CD14-positive monocyte (primary cell): Measurements from ENCODE around the gene TTYH3. TPM values are rescaled to one million over a fixed set of nuclear protein-coding genes. Genes with fewer than 3 reads are reported as not detected.

ENCODE experiments used
- DNase-seq, 3 donors: peaks; one replicate each; pipeline ENCODE4 v3.0.0-alpha.2; 2011 to 2022
- H2AFZ ChIP-seq: 2 replicates; pipeline ENCODE4 v1.6.0; 2012; ENCODE audit warnings: mild to moderate bottlenecking, low read depth, low read length, inconsistent platforms; ENCODE audit not compliant: insufficient read depth, poor library complexity, severe bottlenecking
- H3K27ac ChIP-seq, 2 donors: 1 replicate in 1 of 2; 2 replicates in 1 of 2; pipeline ENCODE4 v1.5.1; 2012 to 2013; ENCODE audit warnings: low read length in 2 of 2, control low read depth in 1 of 2, inconsistent platforms in 1 of 2, low read depth in 1 of 2, mild to moderate bottlenecking in 1 of 2
- H3K27me3 ChIP-seq, 2 donors: one replicate each; pipeline versions ENCODE4 v1.6.0 to v1.6.1; 2011 to 2013; ENCODE audit warnings: low read length in 2 of 2; ENCODE audit not compliant: control insufficient read depth in 2 of 2, insufficient read depth in 2 of 2
- H3K36me3 ChIP-seq, 2 donors: replicated peaks in 1 of 2; 1 replicate in 1 of 2; 2 replicates in 1 of 2; pipeline versions ENCODE4 v1.5.1 to v1.6.1; 2012 to 2013; ENCODE audit warnings: low read length in 2 of 2, control low read depth in 1 of 2, inconsistent platforms in 1 of 2, mild to moderate bottlenecking in 1 of 2; ENCODE audit not compliant: insufficient read depth in 2 of 2, control insufficient read depth in 1 of 2
- H3K4me1 ChIP-seq, 2 donors: 1 replicate in 1 of 2; 2 replicates in 1 of 2; pipeline versions ENCODE4 v1.5.1 to v1.6.1; 2012 to 2013; ENCODE audit warnings: low read length in 2 of 2, control low read depth in 1 of 2, inconsistent platforms in 1 of 2, mild to moderate bottlenecking in 1 of 2, moderate library complexity in 1 of 2; ENCODE audit not compliant: insufficient read depth in 2 of 2, control insufficient read depth in 1 of 2
- H3K4me2 ChIP-seq: replicated peaks from 2 replicates; pipeline ENCODE3; 2012; ENCODE audit warnings: low read length, moderate library complexity, mild to moderate bottlenecking; ENCODE audit not compliant: poor library complexity, severe bottlenecking; ENCODE audit errors: extremely low read depth
- H3K4me3 ChIP-seq, 3 experiments: fragments of 200-600 bp in 1 of 3; sonication (generic) in 1 of 3; replicated peaks in 1 of 3; 1 replicate in 2 of 3; 2 replicates in 1 of 3; pipeline ENCODE4 v1.5.1; 2011 to 2013; ENCODE audit warnings: low read length in 3 of 3, mild to moderate bottlenecking in 3 of 3, control low read depth in 2 of 3, low read depth in 2 of 3, inconsistent platforms in 1 of 3, moderate library complexity in 1 of 3
- H3K79me2 ChIP-seq: 2 replicates; pipeline ENCODE4 v1.6.0; 2012; ENCODE audit warnings: mild to moderate bottlenecking, control low read depth, inconsistent platforms, low read length, moderate library complexity; ENCODE audit not compliant: insufficient read depth
- H3K9ac ChIP-seq: 2 replicates; pipeline ENCODE4 v1.6.0; 2017; ENCODE audit warnings: low read length, mild to moderate bottlenecking; ENCODE audit not compliant: insufficient read depth, poor library complexity, severe bottlenecking
- H3K9me3 ChIP-seq, 2 donors: replicated peaks in 1 of 2; 1 replicate in 1 of 2; 2 replicates in 1 of 2; pipeline versions ENCODE4 v1.5.1 to v1.6.1; 2012 to 2013; ENCODE audit warnings: low read length in 2 of 2, control low read depth in 1 of 2; ENCODE audit not compliant: control insufficient read depth in 1 of 2, insufficient read depth in 1 of 2
- H4K20me1 ChIP-seq: 2 replicates; pipeline ENCODE4 v1.6.0; 2012; ENCODE audit warnings: mild to moderate bottlenecking, low read length, control low read depth, moderate library complexity; ENCODE audit not compliant: insufficient read depth
- H3K27ac Mint-ChIP-seq, 7 donors: one replicate each; pipeline ENCODE4 v1.8.0; 2020; ENCODE audit warnings: mild to moderate bottlenecking in 7 of 7, mixed read lengths in 7 of 7, moderate library complexity in 6 of 7, inconsistent platforms in 2 of 7
- H3K27me3 Mint-ChIP-seq, 3 donors: one replicate each; pipeline ENCODE4 v1.8.0; 2021 to 2022; ENCODE audit warnings: low read depth in 3 of 3, mild to moderate bottlenecking in 3 of 3, mixed read lengths in 3 of 3, moderate library complexity in 3 of 3, inconsistent platforms in 1 of 3
- H3K36me3 Mint-ChIP-seq, 2 donors: one replicate each; pipeline ENCODE4 v1.8.0; 2020; ENCODE audit warnings: mixed read lengths in 2 of 2, inconsistent platforms in 1 of 2, mild to moderate bottlenecking in 1 of 2
- H3K4me1 Mint-ChIP-seq: one replicate; pipeline ENCODE4 v1.8.0; 2020; ENCODE audit warnings: mild to moderate bottlenecking, mixed read lengths
- H3K4me3 Mint-ChIP-seq, 2 donors: one replicate each; pipeline ENCODE4 v1.8.0; 2020; ENCODE audit warnings: mild to moderate bottlenecking in 2 of 2, mixed read lengths in 2 of 2, moderate library complexity in 1 of 2
- H3K9me3 Mint-ChIP-seq, 7 donors: one replicate each; pipeline ENCODE4 v1.8.0; 2020 to 2022; ENCODE audit warnings: mixed read lengths in 7 of 7, mild to moderate bottlenecking in 6 of 7, moderate library complexity in 6 of 7, inconsistent platforms in 2 of 7
- WGBS: methylation state at CpG from one replicate; pipeline ENCODE4 v1.1.5; 2013; ENCODE audit warnings: missing lambda C conversion rate; ENCODE audit not compliant: insufficient coverage; 5-methylcytosine and 5-hydroxymethylcytosine counted together
- intact Hi-C, 2 donors: fragments of 100-400 bp; cut with micrococcal nuclease; formaldehyde crosslinking; loops; one replicate each; pipeline versions ENCODE4 v1.15.0 to v1.15.1; 2023
- polyA plus RNA-seq, 3 donors: library from polyadenylated mRNA; depleted of rRNA in 1 of 3; unstranded in 2 of 3; stranded (reverse) in 1 of 3; fragments of 300-500 nt in 2 of 3; fragments of >200 nt in 1 of 3; fragmentation: Illumina TruSeq in 2 of 3; gene quantifications; 1 replicate in 2 of 3; 2 replicates in 1 of 3; pipeline ENCODE4 v1.2.3, GENCODE V29; 2012 to 2021
- TF ChIP-seq, protein P1 (sequence below): fragments of 200-600 bp; IDR thresholded peaks from one replicate; pipeline ENCODE4 v1.8.0; 2022; ENCODE audit warnings: antibody characterized with exemption, mild to moderate bottlenecking

TTYH3 gene
- polyA plus RNA-seq, 3 donors = 13.4 to 73.5 (median 17.4) TPM

GRCh38 chr7:2666588-2667250 is 34.9 kb downstream of the TTYH3 start:
- Histone ChIP-seq H3K27me3 (peaks cover 0 to 2% of the 10 kb centered on the region in 2 donors), H3K4me1 (peaks cover 5 to 10% of the 10 kb centered on the region in 2 donors), H3K9me3 (no peaks in the 10 kb centered on the region), H3K36me3 (peaks cover 7 to 11% of the 10 kb centered on the region in 2 donors), H3K79me2 (no peaks in the 10 kb centered on the region), H3K9ac (no peak overlapping the region), H3K4me2 (no peak overlapping the region), H3K27ac (no peak overlapping the region), H2AFZ (no peak overlapping the region), H3K4me3 (no peak overlapping the region), H4K20me1 (peaks cover 31% of the 10 kb centered on the region)
- Mint-ChIP-seq H3K4me1 (peaks cover 14% of the 10 kb centered on the region), H3K36me3 (peaks cover 9 to 12% of the 10 kb centered on the region in 2 donors), H3K4me3 (no peak overlapping the region), H3K27ac (peak overlapping the region in 1 of 7 donors; percentile 68), H3K27me3 (peaks cover 16 to 41% (median 21%) of the 10 kb centered on the region in 3 donors), H3K9me3 (peaks cover 0 to 8% (median 0%) of the 10 kb centered on the region in 7 donors)
- TF ChIP-seq, protein P1, sequence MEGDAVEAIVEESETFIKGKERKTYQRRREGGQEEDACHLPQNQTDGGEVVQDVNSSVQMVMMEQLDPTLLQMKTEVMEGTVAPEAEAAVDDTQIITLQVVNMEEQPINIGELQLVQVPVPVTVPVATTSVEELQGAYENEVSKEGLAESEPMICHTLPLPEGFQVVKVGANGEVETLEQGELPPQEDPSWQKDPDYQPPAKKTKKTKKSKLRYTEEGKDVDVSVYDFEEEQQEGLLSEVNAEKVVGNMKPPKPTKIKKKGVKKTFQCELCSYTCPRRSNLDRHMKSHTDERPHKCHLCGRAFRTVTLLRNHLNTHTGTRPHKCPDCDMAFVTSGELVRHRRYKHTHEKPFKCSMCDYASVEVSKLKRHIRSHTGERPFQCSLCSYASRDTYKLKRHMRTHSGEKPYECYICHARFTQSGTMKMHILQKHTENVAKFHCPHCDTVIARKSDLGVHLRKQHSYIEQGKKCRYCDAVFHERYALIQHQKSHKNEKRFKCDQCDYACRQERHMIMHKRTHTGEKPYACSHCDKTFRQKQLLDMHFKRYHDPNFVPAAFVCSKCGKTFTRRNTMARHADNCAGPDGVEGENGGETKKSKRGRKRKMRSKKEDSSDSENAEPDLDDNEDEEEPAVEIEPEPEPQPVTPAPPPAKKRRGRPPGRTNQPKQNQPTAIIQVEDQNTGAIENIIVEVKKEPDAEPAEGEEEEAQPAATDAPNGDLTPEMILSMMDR = no peak
- intact Hi-C loops = no loop called here
- no peak for DNase-seq
- WGBS = 88% methylated on average over 17 of the region's 18 CpGs

- whole genome bisulfite sequencing = 62% methylated on average over 7 of the region's 7 CpGs
- Histone ChIP-seq H2AFZ (no peak overlapping the region), H3K4me2 (no peak overlapping the region), H3K36me3 (no peaks in the 10 kb centered on the region), H3K9ac (no peak overlapping the region), H4K20me1 (peaks cover 20% of the 10 kb centered on the region), H3K4me1 (peaks cover 5 to 10% of the 10 kb centered on the region in 2 donors), H3K9me3 (no peaks in the 10 kb centered on the region), H3K4me3 (no peak overlapping the region), H3K79me2 (no peaks in the 10 kb centered on the region), H3K27me3 (peaks cover 0 to 2% of the 10 kb centered on the region in 2 donors), H3K27ac (no peak overlapping the region)
- TF ChIP-seq, protein P1 = no peak
- Mint-ChIP-seq H3K4me3 (no peak overlapping the region), H3K36me3 (peaks cover 0 to under 1% of the 10 kb centered on the region in 2 donors), H3K4me1 (peaks cover 14% of the 10 kb centered on the region), H3K27me3 (peaks cover 17 to 41% (median 21%) of the 10 kb centered on the region in 3 donors), H3K9me3 (peaks cover 0 to 8% (median 0%) of the 10 kb centered on the region in 7 donors), H3K27ac (peak overlapping the region in 1 of 7 donors; percentile 63)
- intact Hi-C loops = no loop called here
- DNase-seq = no peak
Observed at GRCh38 chr7:2667843-2668242, 36.1 kb downstream of the TTYH3 start.
